ENCODE results near the gene ZNF506.
"Not testable (repeated sequence)": the region's sequence is repeated elsewhere in the genome, so short reads cannot be mapped to it uniquely, and the experiment has no call there.

The ZNF506 gene

DNA sequence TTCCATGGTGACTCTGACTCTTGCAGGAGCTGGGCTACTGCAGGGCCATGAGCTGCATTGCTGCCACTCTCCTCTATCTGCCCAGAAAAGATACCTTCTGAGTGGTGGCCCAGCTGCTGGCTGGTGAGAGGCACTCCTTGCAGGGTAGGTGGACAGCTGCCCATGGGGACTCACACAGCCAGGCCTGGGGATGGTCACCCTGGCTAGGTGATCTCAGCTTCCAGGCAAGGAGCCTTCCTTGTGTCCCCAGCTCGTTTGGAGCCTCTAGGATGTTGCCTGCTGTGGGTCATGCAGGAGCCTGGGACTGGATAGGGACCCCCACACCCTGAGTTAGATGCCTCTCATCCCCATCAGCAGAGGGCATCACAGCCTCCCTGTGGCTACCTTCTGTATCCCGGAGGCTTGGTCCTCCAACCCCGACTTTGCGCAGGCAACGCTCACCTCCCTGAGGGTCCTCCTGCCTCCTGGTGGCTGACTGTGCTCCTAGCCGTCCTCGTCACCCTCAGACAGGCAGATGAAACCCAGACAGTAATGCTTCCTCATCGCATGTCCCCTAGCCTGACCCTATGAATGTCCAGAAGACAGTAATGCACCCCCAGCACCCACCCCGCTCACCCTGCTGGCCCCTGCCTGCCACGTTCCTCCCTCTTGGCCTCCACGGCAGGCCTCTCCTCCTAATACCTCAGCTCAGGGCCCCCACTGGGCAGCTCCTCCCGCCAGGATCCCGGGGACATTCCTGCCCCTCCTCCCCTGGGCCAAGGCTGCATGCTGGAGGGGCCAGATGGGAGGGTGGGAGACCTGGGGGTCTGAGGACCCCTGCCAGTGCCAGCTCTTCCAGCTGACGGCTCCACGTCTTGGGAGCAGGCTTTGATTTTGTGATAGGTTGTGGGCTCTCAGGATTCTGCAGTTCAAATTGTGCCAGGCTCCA lies 75.0 kb downstream of the ZNF506 start:
- no peaks in the 10 kb centered on the region for H3K27me3 Mint-ChIP-seq
- no peaks in the 10 kb centered on the region for H3K4me1 Mint-ChIP-seq (ENCODE audit: low read depth)
- no peak overlapping the region for H3K4me3 Mint-ChIP-seq
- H3K36me3 Mint-ChIP-seq (ENCODE audit: low read depth) = no peaks in the 10 kb centered on the region
- intact Hi-C loops (cut with micrococcal nuclease) = no loop called here
- H3K9me3 Mint-ChIP-seq = peaks cover 77% of the 10 kb centered on the region
- no peak overlapping the region for H3K27ac Mint-ChIP-seq

- intact Hi-C loops (cut with micrococcal nuclease) = no loop called here
- H3K9me3 Mint-ChIP-seq = peaks cover 68% of the 10 kb centered on the region
- H3K27me3 Mint-ChIP-seq = no peaks in the 10 kb centered on the region
- no peak overlapping the region for H3K27ac Mint-ChIP-seq
- H3K4me1 Mint-ChIP-seq (ENCODE audit: low read depth) = no peaks in the 10 kb centered on the region
- H3K36me3 Mint-ChIP-seq (ENCODE audit: low read depth) = no peaks in the 10 kb centered on the region
- H3K4me3 Mint-ChIP-seq = no peak overlapping the region
These were observed 75.9 kb downstream of the ZNF506 start for GRCh38 chr19:19745496-19746285.

GRCh38 chr19:19744641-19745040 lies 76.9 kb downstream of the ZNF506 start:
- H3K27me3 Mint-ChIP-seq = no peaks in the 10 kb centered on the region
- no peaks in the 10 kb centered on the region for H3K36me3 Mint-ChIP-seq (ENCODE audit: low read depth)
- intact Hi-C loops (cut with micrococcal nuclease) = no loop called here
- H3K4me3 Mint-ChIP-seq = no peak overlapping the region
- no peaks in the 10 kb centered on the region for H3K4me1 Mint-ChIP-seq (ENCODE audit: low read depth)
- no peak overlapping the region for H3K27ac Mint-ChIP-seq
- H3K9me3 Mint-ChIP-seq = peaks cover 66% of the 10 kb centered on the region

GRCh38 chr19:19743921-19744320 lies 77.6 kb downstream of the ZNF506 start:
- H3K27me3 Mint-ChIP-seq; H3K4me3 Mint-ChIP-seq; H3K36me3 Mint-ChIP-seq (ENCODE audit: low read depth); H3K27ac Mint-ChIP-seq; intact Hi-C loops (cut with micrococcal nuclease); H3K4me1 Mint-ChIP-seq (ENCODE audit: low read depth): not testable (repeated sequence)
- H3K9me3 Mint-ChIP-seq = peaks cover 66% of the 10 kb centered on the region

- no peaks in the 10 kb centered on the region for H3K27me3 Mint-ChIP-seq
- no peak overlapping the region for H3K27ac Mint-ChIP-seq
- H3K9me3 Mint-ChIP-seq = peaks cover 63% of the 10 kb centered on the region
- H3K4me3 Mint-ChIP-seq = no peak overlapping the region
- H3K4me1 Mint-ChIP-seq (ENCODE audit: low read depth) = no peaks in the 10 kb centered on the region
- intact Hi-C loops (cut with micrococcal nuclease) = no loop called here
- H3K36me3 Mint-ChIP-seq (ENCODE audit: low read depth) = no peaks in the 10 kb centered on the region
These were observed 78.4 kb downstream of the ZNF506 start for GRCh38 chr19:19743176-19743575.

GRCh38 chr19:19742773-19743172 lies 78.8 kb downstream of the ZNF506 start:
- Mint-ChIP-seq H3K27me3 (no peaks in the 10 kb centered on the region), H3K27ac (no peak overlapping the region), H3K9me3 (peaks cover 67% of the 10 kb centered on the region), H3K36me3 (ENCODE audit: low read depth) (no peaks in the 10 kb centered on the region), H3K4me1 (ENCODE audit: low read depth) (no peaks in the 10 kb centered on the region), H3K4me3 (no peak overlapping the region)
- intact Hi-C loops (cut with micrococcal nuclease) = no loop called here
